ENCODE results near the gene NDP. TPM values are rescaled to one million over a fixed set of nuclear protein-coding genes. Genes with fewer than 3 reads are reported as not detected.
A peak's percentile ranks its signal among the peaks of the same experiment; 100 is the strongest.

Gene NDP
- total and polyA plus RNA-seq, 7 experiments from 2014 or later = not detected

DNA sequence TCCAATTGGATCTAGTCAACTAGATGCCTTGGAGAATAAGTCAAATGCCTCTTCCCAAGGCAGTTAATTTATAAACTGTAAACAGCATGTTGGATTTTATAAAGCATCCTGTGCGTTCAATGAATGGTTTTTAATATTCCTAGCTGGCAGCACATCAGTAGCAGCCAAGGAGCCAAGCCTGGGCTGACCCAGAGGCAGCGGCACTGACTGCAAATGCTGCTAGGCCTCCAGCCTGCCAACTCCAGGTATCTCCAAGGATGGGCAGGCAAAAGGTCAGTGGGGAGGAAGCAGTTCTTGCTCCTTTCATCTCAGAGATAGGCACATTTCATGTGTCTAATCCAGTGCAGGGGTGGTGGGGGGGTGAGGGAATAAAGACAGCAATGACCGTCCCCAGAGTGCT lies 9.5 kb downstream of the NDP start:
- no peaks in the 10 kb centered on the region for H3K27me3 ChIP-seq (ENCODE audit: control insufficient read depth in 2 of 2, insufficient read depth in 2 of 2, low read length in 2 of 2)
- Mint-ChIP-seq H3K4me1 (peaks cover 0 to under 1% (median under 1%) of the 10 kb centered on the region in 7 donors), H3K9me3 (peaks cover 0 to 4% (median 0%) of the 10 kb centered on the region in 11 donors), H3K27ac (no peak overlapping the region), H3K4me3 (no peak overlapping the region), H3K27me3 (peaks cover 0 to 5% (median 0%) of the 10 kb centered on the region in 5 donors), H3K36me3 (no peaks in the 10 kb centered on the region)
- ATAC-seq (no peak), DNase-seq (no peak)
- CTCF ChIA-PET = no interaction called here
- no peak overlapping the region for H3K27ac ChIP-seq (ENCODE audit: low read depth, low read length)
- no peaks in the 10 kb centered on the region for H3K4me1 ChIP-seq (ENCODE audit: control insufficient read depth in 2 of 2, insufficient read depth in 2 of 2, low read length in 2 of 2)
- no peaks in the 10 kb centered on the region for H3K36me3 ChIP-seq (ENCODE audit: control insufficient read depth in 2 of 3, insufficient read depth in 3 of 3, low read length in 3 of 3)
- intact Hi-C loops (cut with micrococcal nuclease) = no loop called here
- H3K4me3 ChIP-seq (ENCODE audit: low read length) = no peak overlapping the region
- POLR2A ChIA-PET = no interaction called here
- H3K9me3 ChIP-seq (ENCODE audit: control insufficient read depth in 2 of 3, low read length in 3 of 3) = no peaks in the 10 kb centered on the region

DNA sequence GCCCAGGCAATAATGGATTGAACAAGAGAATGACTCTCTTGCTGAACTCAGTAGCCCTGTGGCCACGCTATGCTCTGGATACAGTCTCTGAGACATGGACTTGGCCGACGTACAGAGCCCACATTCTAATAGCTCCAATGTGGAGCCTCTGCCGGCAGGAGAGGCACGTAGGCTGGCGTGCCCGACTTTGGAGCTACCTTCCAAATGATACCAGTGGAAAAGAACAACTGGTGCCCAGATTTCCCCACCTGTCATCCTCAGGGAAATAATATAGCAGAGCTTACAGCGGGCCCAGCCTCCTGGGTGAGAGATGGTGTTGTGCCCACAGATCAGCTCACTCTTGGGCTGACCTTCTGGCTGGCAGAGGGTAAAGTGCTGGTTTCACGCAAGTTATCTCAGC lies 10.6 kb downstream of the NDP start:
- Histone ChIP-seq H3K36me3 (ENCODE audit: control insufficient read depth in 2 of 3, insufficient read depth in 3 of 3, low read length in 3 of 3) (no peaks in the 10 kb centered on the region), H3K4me1 (ENCODE audit: control insufficient read depth in 2 of 2, insufficient read depth in 2 of 2, low read length in 2 of 2) (no peaks in the 10 kb centered on the region), H3K4me3 (ENCODE audit: low read length) (no peak overlapping the region), H3K9me3 (ENCODE audit: control insufficient read depth in 2 of 3, low read length in 3 of 3) (no peaks in the 10 kb centered on the region), H3K27ac (ENCODE audit: low read depth, low read length) (no peak overlapping the region), H3K27me3 (ENCODE audit: control insufficient read depth in 2 of 2, insufficient read depth in 2 of 2, low read length in 2 of 2) (no peaks in the 10 kb centered on the region)
- Mint-ChIP-seq H3K27ac (no peak overlapping the region), H3K36me3 (no peaks in the 10 kb centered on the region), H3K9me3 (peaks cover 0 to 4% (median 0%) of the 10 kb centered on the region in 11 donors), H3K4me1 (peaks cover 0 to 6% (median 5%) of the 10 kb centered on the region in 7 donors), H3K27me3 (peaks cover 0 to 5% (median 0%) of the 10 kb centered on the region in 5 donors), H3K4me3 (no peak overlapping the region)
- CTCF ChIA-PET = interaction anchor here (0.5 to 0.7 kb wide), 2 partner anchors 568 to 1883 kb away, joined by 5 to 6 read pairs; no protein-coding TSS in a partner anchor
- ATAC-seq (no peak), DNase-seq (no peak)
- intact Hi-C loops (cut with micrococcal nuclease) = no loop called here
- POLR2A ChIA-PET = no interaction called here

DNA sequence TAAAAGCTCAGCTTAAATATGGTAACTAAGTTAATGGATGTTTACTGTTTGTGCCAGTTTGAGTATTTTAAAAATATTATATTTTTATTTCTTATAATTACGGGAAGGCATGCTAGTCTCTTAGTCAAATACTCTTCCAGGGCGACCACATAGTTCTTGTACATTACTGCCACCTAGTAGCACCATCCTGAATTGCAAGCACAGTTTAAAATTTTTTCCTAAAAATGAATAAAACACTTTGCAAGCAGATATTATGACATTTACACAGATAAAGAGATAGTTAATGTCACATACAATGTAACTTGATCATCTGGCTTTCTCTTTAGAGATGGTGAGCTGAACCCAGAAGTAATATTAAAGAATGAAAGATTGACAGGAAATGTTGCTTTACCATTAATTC lies 11.5 kb downstream of the NDP start:
- no peak for ATAC-seq
- H3K27ac ChIP-seq (ENCODE audit: low read depth, low read length) = no peak overlapping the region
- Mint-ChIP-seq H3K4me3 (no peak overlapping the region), H3K4me1 (peaks cover 0 to 6% (median 5%) of the 10 kb centered on the region in 7 donors), H3K27ac (no peak overlapping the region), H3K36me3 (no peaks in the 10 kb centered on the region), H3K9me3 (peaks cover 0 to 4% (median 0%) of the 10 kb centered on the region in 11 donors), H3K27me3 (peaks cover 0 to 5% (median 0%) of the 10 kb centered on the region in 5 donors)
- H3K27me3 ChIP-seq (ENCODE audit: control insufficient read depth in 2 of 2, insufficient read depth in 2 of 2, low read length in 2 of 2) = no peaks in the 10 kb centered on the region
- no peaks in the 10 kb centered on the region for H3K4me1 ChIP-seq (ENCODE audit: control insufficient read depth in 2 of 2, insufficient read depth in 2 of 2, low read length in 2 of 2)
- POLR2A ChIA-PET = no interaction called here
- H3K36me3 ChIP-seq (ENCODE audit: control insufficient read depth in 2 of 3, insufficient read depth in 3 of 3, low read length in 3 of 3) = no peaks in the 10 kb centered on the region
- intact Hi-C loops (cut with micrococcal nuclease) = no loop called here
- H3K9me3 ChIP-seq (ENCODE audit: control insufficient read depth in 2 of 3, low read length in 3 of 3) = no peaks in the 10 kb centered on the region
- no peak overlapping the region for H3K4me3 ChIP-seq (ENCODE audit: low read length)
- CTCF ChIA-PET = interaction anchor here (0.5 to 1.2 kb wide), 2 partner anchors 283 to 292 kb away, joined by 3 read pairs; no protein-coding TSS in a partner anchor
- DNase-seq = no peak

DNA sequence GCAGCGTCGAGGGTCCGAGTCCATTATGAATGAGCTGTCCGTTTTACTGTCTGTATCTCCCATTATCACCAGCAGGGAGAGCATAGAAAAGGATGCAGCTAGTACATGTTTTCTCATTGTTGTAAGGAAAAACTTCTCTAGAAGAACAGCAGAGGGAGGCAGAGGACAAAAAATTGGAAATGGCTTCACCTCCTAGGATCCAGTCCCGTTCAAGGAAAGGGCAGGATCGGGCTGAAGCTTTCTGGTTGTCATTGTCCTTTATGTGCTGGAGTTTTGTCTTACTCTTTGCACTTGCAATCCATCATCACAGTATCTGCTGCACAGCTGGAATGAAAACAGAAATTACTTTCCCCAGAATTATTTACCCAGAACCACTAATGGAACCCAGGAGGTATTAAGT lies 14.7 kb downstream of the NDP start:
- ChIA-PET POLR2A (interaction anchor here (0.9 kb wide), 1 partner anchor 285 kb away, joined by 4 read pairs; no protein-coding TSS in a partner anchor), CTCF (interaction anchor here (0.6 to 1.5 kb wide), 6 partner anchors 9 to 1229 kb away, joined by 3 to 17 read pairs (median 4); no protein-coding TSS in a partner anchor)
- no peak overlapping the region for H3K27ac ChIP-seq (ENCODE audit: low read depth, low read length)
- no peaks in the 10 kb centered on the region for H3K36me3 ChIP-seq (ENCODE audit: control insufficient read depth in 2 of 3, insufficient read depth in 3 of 3, low read length in 3 of 3)
- H3K4me3 ChIP-seq (ENCODE audit: low read length) = no peak overlapping the region
- intact Hi-C loops (cut with micrococcal nuclease) = loop anchor here (1.0 to 10.0 kb wide), 12 partner anchors 124 to 1884 kb away; partner anchors contain the start of gene KDM6A (in 1 of the 2)
- H3K36me3 Mint-ChIP-seq = no peaks in the 10 kb centered on the region
- ATAC-seq (peak; percentile 74), DNase-seq (peak in 7 of 9 donors; percentile 18 to 58 (median 36))
- H3K4me3 Mint-ChIP-seq = peak overlapping the region in 1 of 10 donors; percentile 44
- peaks cover 0 to 5% (median 0%) of the 10 kb centered on the region in 5 donors for H3K27me3 Mint-ChIP-seq
- H3K27ac Mint-ChIP-seq = peak overlapping the region in 3 of 9 donors; percentile 6 to 29 (median 24)
- peaks cover 0 to 4% (median 0%) of the 10 kb centered on the region in 11 donors for H3K9me3 Mint-ChIP-seq
- peaks cover 0 to 6% (median 5%) of the 10 kb centered on the region in 7 donors for H3K4me1 Mint-ChIP-seq
- no peaks in the 10 kb centered on the region for H3K27me3 ChIP-seq (ENCODE audit: control insufficient read depth in 2 of 2, insufficient read depth in 2 of 2, low read length in 2 of 2)
- H3K4me1 ChIP-seq (ENCODE audit: control insufficient read depth in 2 of 2, insufficient read depth in 2 of 2, low read length in 2 of 2) = no peaks in the 10 kb centered on the region
- H3K9me3 ChIP-seq (ENCODE audit: control insufficient read depth in 2 of 3, low read length in 3 of 3) = no peaks in the 10 kb centered on the region

DNA sequence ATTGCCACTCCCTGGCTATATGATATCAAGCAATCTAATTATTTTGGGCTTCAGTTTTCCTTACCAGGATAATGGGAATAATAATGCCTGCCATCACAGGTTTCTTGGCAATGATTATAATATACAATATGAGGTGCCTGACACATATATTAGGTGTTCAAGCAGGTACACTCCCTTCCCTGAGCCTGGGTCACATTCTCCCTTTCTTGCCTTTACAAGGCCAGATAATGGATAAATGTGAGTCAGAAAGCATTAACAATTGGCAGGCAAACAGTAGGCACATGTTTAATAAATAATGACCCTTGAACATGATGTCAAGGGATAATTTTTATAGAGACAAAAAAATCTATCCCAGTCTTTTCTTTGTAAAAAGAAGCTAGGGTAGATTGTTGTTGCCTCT lies 17.2 kb downstream of the NDP start:
- Histone ChIP-seq H3K27me3 (ENCODE audit: control insufficient read depth in 2 of 2, insufficient read depth in 2 of 2, low read length in 2 of 2) (no peaks in the 10 kb centered on the region), H3K36me3 (ENCODE audit: control insufficient read depth in 2 of 3, insufficient read depth in 3 of 3, low read length in 3 of 3) (no peaks in the 10 kb centered on the region), H3K4me1 (ENCODE audit: control insufficient read depth in 2 of 2, insufficient read depth in 2 of 2, low read length in 2 of 2) (no peaks in the 10 kb centered on the region), H3K27ac (ENCODE audit: low read depth, low read length) (no peak overlapping the region), H3K4me3 (ENCODE audit: low read length) (no peak overlapping the region), H3K9me3 (ENCODE audit: control insufficient read depth in 2 of 3, low read length in 3 of 3) (no peaks in the 10 kb centered on the region)
- peaks cover 0 to 3% (median 0%) of the 10 kb centered on the region in 5 donors for H3K27me3 Mint-ChIP-seq
- no peaks in the 10 kb centered on the region for H3K36me3 Mint-ChIP-seq
- ChIA-PET POLR2A (no interaction called here), CTCF (no interaction called here)
- peaks cover 0 to 6% (median 5%) of the 10 kb centered on the region in 7 donors for H3K4me1 Mint-ChIP-seq
- H3K27ac Mint-ChIP-seq = no peak overlapping the region
- DNase-seq = no peak
- no peak for ATAC-seq
- no peaks in the 10 kb centered on the region for H3K9me3 Mint-ChIP-seq
- intact Hi-C loops (cut with micrococcal nuclease) = loop anchor here (5.0 to 10.0 kb wide), 5 partner anchors 121 to 1791 kb away; partner anchors contain the start of gene KDM6A (in 1 of the 2)
- no peak overlapping the region for H3K4me3 Mint-ChIP-seq

DNA sequence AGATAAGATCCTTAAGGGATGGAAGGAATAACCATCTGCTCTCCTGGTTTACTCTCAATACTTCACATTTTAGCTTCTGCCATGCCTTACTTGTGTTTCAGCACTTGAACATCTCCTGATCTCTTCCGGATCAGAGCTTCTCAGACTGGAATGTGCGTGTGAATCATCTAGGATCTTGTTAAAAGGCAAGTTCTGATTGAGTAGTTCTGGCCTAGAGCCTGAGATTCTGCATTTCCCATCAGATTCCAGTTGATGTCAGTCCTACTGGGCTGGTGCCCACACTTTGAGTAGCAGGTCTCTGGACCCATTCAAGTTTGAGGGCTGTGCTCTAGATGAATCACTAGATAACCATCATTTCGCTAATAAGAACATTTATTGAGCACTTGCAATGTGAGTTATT lies 20.0 kb downstream of the NDP start:
- ATAC-seq (no peak), DNase-seq (no peak)
- peaks cover 0 to 6% (median 5%) of the 10 kb centered on the region in 7 donors for H3K4me1 Mint-ChIP-seq
- H3K27ac Mint-ChIP-seq = no peak overlapping the region
- no peaks in the 10 kb centered on the region for H3K9me3 Mint-ChIP-seq
- Histone ChIP-seq H3K9me3 (ENCODE audit: control insufficient read depth in 2 of 3, low read length in 3 of 3) (no peaks in the 10 kb centered on the region), H3K36me3 (ENCODE audit: control insufficient read depth in 2 of 3, insufficient read depth in 3 of 3, low read length in 3 of 3) (no peaks in the 10 kb centered on the region), H3K27ac (ENCODE audit: low read depth, low read length) (no peak overlapping the region), H3K4me3 (ENCODE audit: low read length) (no peak overlapping the region), H3K4me1 (ENCODE audit: control insufficient read depth in 2 of 2, insufficient read depth in 2 of 2, low read length in 2 of 2) (no peaks in the 10 kb centered on the region), H3K27me3 (ENCODE audit: control insufficient read depth in 2 of 2, insufficient read depth in 2 of 2, low read length in 2 of 2) (no peaks in the 10 kb centered on the region)
- no peaks in the 10 kb centered on the region for H3K27me3 Mint-ChIP-seq
- CTCF ChIA-PET = no interaction called here
- intact Hi-C loops (cut with micrococcal nuclease) = loop anchor here in 1 of 2 donors (10.0 kb wide), 2 partner anchors 118 to 1122 kb away; no protein-coding TSS in a partner anchor
- H3K4me3 Mint-ChIP-seq = no peak overlapping the region
- POLR2A ChIA-PET = no interaction called here
- no peaks in the 10 kb centered on the region for H3K36me3 Mint-ChIP-seq

DNA sequence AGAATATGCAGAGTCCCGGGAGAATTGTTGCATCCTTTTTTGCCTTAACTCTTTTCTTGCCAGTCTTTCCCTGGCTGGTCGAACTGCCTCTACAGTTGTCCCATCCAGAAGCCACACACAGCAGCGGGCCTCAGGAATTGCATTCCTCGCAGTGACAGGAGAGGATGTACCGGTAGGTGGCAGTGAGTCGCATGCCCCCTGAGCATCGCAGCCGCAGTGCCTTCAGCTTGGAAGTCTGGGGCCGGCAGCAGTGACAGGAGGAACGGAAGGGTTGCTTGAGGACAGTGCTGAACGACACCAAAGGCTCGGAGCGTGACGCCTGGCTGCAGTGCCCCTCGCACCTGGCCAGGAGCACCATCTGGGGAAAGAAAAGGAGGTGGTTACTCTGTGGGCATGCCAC lies 23.5 kb downstream of the NDP start:
- ATAC-seq (peak; percentile 64), DNase-seq (peak in 5 of 9 donors; percentile 11 to 31 (median 23))
- ChIA-PET CTCF (interaction anchor here (2.3 kb wide), 1 partner anchor 9 kb away, joined by 5 read pairs; no protein-coding TSS in a partner anchor), POLR2A (no interaction called here)
- Histone ChIP-seq H3K4me1 (ENCODE audit: control insufficient read depth in 2 of 2, insufficient read depth in 2 of 2, low read length in 2 of 2) (no peaks in the 10 kb centered on the region), H3K27ac (ENCODE audit: low read depth, low read length) (no peak overlapping the region), H3K27me3 (ENCODE audit: control insufficient read depth in 2 of 2, insufficient read depth in 2 of 2, low read length in 2 of 2) (no peaks in the 10 kb centered on the region), H3K4me3 (ENCODE audit: low read length) (no peak overlapping the region), H3K36me3 (ENCODE audit: control insufficient read depth in 2 of 3, insufficient read depth in 3 of 3, low read length in 3 of 3) (no peaks in the 10 kb centered on the region), H3K9me3 (ENCODE audit: control insufficient read depth in 2 of 3, low read length in 3 of 3) (no peaks in the 10 kb centered on the region)
- H3K4me1 Mint-ChIP-seq = peaks cover 0 to 5% (median 4%) of the 10 kb centered on the region in 7 donors
- H3K36me3 Mint-ChIP-seq = no peaks in the 10 kb centered on the region
- H3K27me3 Mint-ChIP-seq = no peaks in the 10 kb centered on the region
- H3K27ac Mint-ChIP-seq = no peak overlapping the region
- H3K9me3 Mint-ChIP-seq = no peaks in the 10 kb centered on the region
- peak overlapping the region in 8 of 10 donors; percentile 37 to 69 (median 54) for H3K4me3 Mint-ChIP-seq
- intact Hi-C loops (cut with micrococcal nuclease) = loop anchor here in 1 of 2 donors (10.0 kb wide), 2 partner anchors 115 to 1125 kb away; no protein-coding TSS in a partner anchor

All from naive thymus-derived CD4-positive, alpha-beta T cell (primary cell).